ENCODE measurements around the gene CC2D1B.
A peak's percentile ranks its signal among the peaks of the same experiment; 100 is the strongest.

DNA sequence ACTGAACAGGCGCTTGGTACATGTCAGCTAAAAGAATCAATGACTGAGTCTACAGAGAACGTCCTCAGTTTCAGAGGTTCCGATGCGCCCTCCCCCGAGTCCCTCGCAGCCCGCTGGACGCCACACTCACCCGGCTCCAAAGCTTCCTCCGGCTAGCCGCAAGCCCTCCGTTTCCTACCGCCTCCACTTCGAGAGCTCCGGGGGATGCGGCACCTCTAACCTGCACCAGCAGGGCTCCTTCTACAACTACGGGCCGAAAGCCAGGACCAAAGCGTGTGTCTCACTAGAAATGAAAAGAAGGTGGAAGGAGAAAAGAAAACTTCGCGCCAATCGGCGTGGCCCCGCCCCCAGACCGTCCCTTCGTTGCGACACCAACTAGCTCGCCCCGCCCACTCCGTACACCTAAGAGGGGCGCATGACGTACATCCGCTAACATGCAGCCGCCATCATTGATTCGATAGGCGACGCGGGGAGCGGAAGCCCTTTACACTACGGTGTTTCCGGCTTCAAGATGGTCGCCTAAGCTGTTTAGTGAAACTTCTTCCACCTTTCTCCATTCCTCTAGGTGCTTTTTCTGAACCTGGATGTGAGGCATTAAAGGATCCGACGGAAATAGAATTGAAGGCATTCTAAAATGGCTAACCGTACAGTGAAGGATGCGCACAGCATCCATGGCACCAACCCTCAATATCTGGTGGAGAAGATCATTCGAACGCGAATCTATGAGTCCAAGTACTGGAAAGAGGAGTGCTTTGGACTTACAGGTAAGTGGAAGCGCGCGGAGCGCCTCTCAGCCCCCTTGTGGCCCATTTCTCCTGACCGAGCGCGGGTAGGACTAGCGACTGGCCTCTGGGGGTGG lies 38.3 kb upstream of the CC2D1B start, which contains the start of the genes ORC1 and PRPF38A:
- TF ChIP-seq, protein P1, sequence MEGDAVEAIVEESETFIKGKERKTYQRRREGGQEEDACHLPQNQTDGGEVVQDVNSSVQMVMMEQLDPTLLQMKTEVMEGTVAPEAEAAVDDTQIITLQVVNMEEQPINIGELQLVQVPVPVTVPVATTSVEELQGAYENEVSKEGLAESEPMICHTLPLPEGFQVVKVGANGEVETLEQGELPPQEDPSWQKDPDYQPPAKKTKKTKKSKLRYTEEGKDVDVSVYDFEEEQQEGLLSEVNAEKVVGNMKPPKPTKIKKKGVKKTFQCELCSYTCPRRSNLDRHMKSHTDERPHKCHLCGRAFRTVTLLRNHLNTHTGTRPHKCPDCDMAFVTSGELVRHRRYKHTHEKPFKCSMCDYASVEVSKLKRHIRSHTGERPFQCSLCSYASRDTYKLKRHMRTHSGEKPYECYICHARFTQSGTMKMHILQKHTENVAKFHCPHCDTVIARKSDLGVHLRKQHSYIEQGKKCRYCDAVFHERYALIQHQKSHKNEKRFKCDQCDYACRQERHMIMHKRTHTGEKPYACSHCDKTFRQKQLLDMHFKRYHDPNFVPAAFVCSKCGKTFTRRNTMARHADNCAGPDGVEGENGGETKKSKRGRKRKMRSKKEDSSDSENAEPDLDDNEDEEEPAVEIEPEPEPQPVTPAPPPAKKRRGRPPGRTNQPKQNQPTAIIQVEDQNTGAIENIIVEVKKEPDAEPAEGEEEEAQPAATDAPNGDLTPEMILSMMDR (IDR thresholded peaks at IDR 0.05; ENCODE audit: low read depth, low read length) = peak; percentile 24
- TF ChIP-seq, protein P2, sequence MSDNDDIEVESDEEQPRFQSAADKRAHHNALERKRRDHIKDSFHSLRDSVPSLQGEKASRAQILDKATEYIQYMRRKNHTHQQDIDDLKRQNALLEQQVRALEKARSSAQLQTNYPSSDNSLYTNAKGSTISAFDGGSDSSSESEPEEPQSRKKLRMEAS (IDR thresholded peaks at IDR 0.05; ENCODE audit: low read depth, low read length) = peak; percentile 80

All from NB4 (cell line).